Non-pigmented ciliary epithelial cell (primary cell): ENCODE data around the gene TLCD5.

ENCODE experiments used
- DNase-seq: peaks from one replicate; pipeline ENCODE4 v3.0.0-alpha.2; 2010; ENCODE audit warnings: low read depth

The TLCD5 gene

GRCh38 chr11:120337355-120338106 is 12.4 kb downstream of the TLCD5 start:
- DNase-seq = no peak

GRCh38 chr11:120338107-120338933 is 13.2 kb downstream of the TLCD5 start:
- no peak for DNase-seq

- DNase-seq = no peak
Observed at GRCh38 chr11:120339394-120339890, 14.3 kb downstream of the TLCD5 start.

- DNase-seq = no peak
Observed at GRCh38 chr11:120340529-120340928, 15.4 kb downstream of the TLCD5 start.

GRCh38 chr11:120342226-120342625 is 17.1 kb downstream of the TLCD5 start:
- DNase-seq = no peak

GRCh38 chr11:120342678-120343077 is 17.6 kb downstream of the TLCD5 start:
- no peak for DNase-seq

GRCh38 chr11:120343429-120343828 is 18.3 kb downstream of the TLCD5 start:
- DNase-seq = no peak

- peak; percentile 52 for DNase-seq
Observed at GRCh38 chr11:120344302-120345004, 19.4 kb downstream of the TLCD5 start.

GRCh38 chr11:120346233-120346632 is 21.1 kb downstream of the TLCD5 start:
- DNase-seq = no peak

GRCh38 chr11:120350637-120351036 is 25.5 kb downstream of the TLCD5 start:
- no peak for DNase-seq

GRCh38 chr11:120352405-120352804 is 27.3 kb downstream of the TLCD5 start:
- DNase-seq = no peak

- no peak for DNase-seq
Observed at GRCh38 chr11:120354068-120354467, 29.0 kb downstream of the TLCD5 start.

GRCh38 chr11:120354779-120355178 is 29.7 kb downstream of the TLCD5 start:
- no peak for DNase-seq

GRCh38 chr11:120357620-120358019 is 32.5 kb downstream of the TLCD5 start:
- DNase-seq = no peak

GRCh38 chr11:120358729-120359128 is 33.6 kb downstream of the TLCD5 start:
- DNase-seq = no peak

GRCh38 chr11:120363436-120363835 is 38.3 kb downstream of the TLCD5 start:
- no peak for DNase-seq

- DNase-seq = no peak
Observed at GRCh38 chr11:120365512-120365911, 40.4 kb downstream of the TLCD5 start.

- DNase-seq = no peak
Observed at GRCh38 chr11:120372296-120372695, 47.2 kb downstream of the TLCD5 start.

- DNase-seq = no peak
Observed at GRCh38 chr11:120375076-120375475, 50.0 kb downstream of the TLCD5 start.

- no peak for DNase-seq
Observed at GRCh38 chr11:120376547-120377182, 51.6 kb downstream of the TLCD5 start.

GRCh38 chr11:120378474-120378873 is 53.4 kb downstream of the TLCD5 start:
- DNase-seq = no peak

- no peak for DNase-seq
Observed at GRCh38 chr11:120381401-120381800, 56.3 kb downstream of the TLCD5 start.
